Large intestine (tissue), 3 donors: ENCODE measurements around the gene FLT3. TPM values are rescaled to one million over a fixed set of nuclear protein-coding genes. Genes with fewer than 3 reads are reported as not detected.

Source experiments
- DNase-seq, 2 donors: peaks; one replicate each; pipeline versions ENCODE4 v3.0.0 to v3.0.0-alpha.2; 2013
- H3K27ac ChIP-seq: one replicate; pipeline ENCODE4 v1.5.1; 2013; ENCODE audit warnings: low read length
- H3K27me3 ChIP-seq: 2 replicates; pipeline ENCODE4 v1.6.1; 2013; ENCODE audit warnings: low read length; ENCODE audit not compliant: control insufficient read depth, insufficient read depth
- H3K36me3 ChIP-seq: 2 replicates; pipeline ENCODE4 v1.6.1; 2013; ENCODE audit warnings: low read length; ENCODE audit not compliant: control insufficient read depth, insufficient read depth
- H3K4me1 ChIP-seq: one replicate; pipeline ENCODE4 v1.6.1; 2013; ENCODE audit warnings: low read length; ENCODE audit not compliant: control insufficient read depth, insufficient read depth
- H3K4me3 ChIP-seq: one replicate; pipeline ENCODE4 v1.5.1; 2013; ENCODE audit warnings: low read length
- H3K9me3 ChIP-seq: one replicate; pipeline ENCODE4 v1.6.1; 2013; ENCODE audit warnings: mild to moderate bottlenecking, low read depth, low read length, moderate library complexity; ENCODE audit not compliant: control insufficient read depth
- WGBS: methylation state at CpG from one replicate; pipeline ENCODE4 v1.1.5; 2013; ENCODE audit warnings: low lambda C conversion rate; ENCODE audit not compliant: insufficient coverage; 5-methylcytosine and 5-hydroxymethylcytosine counted together
- polyA plus RNA-seq: library from polyadenylated mRNA; unstranded; fragments of 120-200 nt; gene quantifications from one replicate; pipeline ENCODE4 v1.2.1, GENCODE V29; 2013

The FLT3 gene
- polyA plus RNA-seq, 1 donor: 1.1 TPM

GRCh38 chr13:28058866-28059613, 41.3 kb downstream of the FLT3 start:
- DNase-seq: peak in 1 of 2 donors; percentile 20
- H3K36me3 ChIP-seq: no peaks in the 10 kb centered on the region
- no peak overlapping the region for H3K27ac ChIP-seq
- H3K9me3 ChIP-seq: no peaks in the 10 kb centered on the region
- no peaks in the 10 kb centered on the region for H3K4me1 ChIP-seq
- 73% methylated on average over 3 of the region's 13 CpGs for WGBS
- H3K27me3 ChIP-seq: peaks cover 3% of the 10 kb centered on the region
- H3K4me3 ChIP-seq: no peak overlapping the region

- no peaks in the 10 kb centered on the region for H3K36me3 ChIP-seq
- H3K27me3 ChIP-seq: peaks cover 3% of the 10 kb centered on the region
- DNase-seq: no peak
- H3K27ac ChIP-seq: no peak overlapping the region
- H3K4me1 ChIP-seq: no peaks in the 10 kb centered on the region
- WGBS: 91% methylated on average over 4 of the region's 13 CpGs
- no peak overlapping the region for H3K4me3 ChIP-seq
- H3K9me3 ChIP-seq: no peaks in the 10 kb centered on the region
These were observed 43.2 kb downstream of the FLT3 start for GRCh38 chr13:28056970-28057712.

- Histone ChIP-seq H3K4me3 (no peak overlapping the region), H3K27ac (no peak overlapping the region), H3K9me3 (no peaks in the 10 kb centered on the region), H3K27me3 (peaks cover 3% of the 10 kb centered on the region), H3K4me1 (no peaks in the 10 kb centered on the region), H3K36me3 (no peaks in the 10 kb centered on the region)
- DNase-seq: no peak
- no CpG with 5 or more reads among the region's 9 CpGs for WGBS
These were observed 44.0 kb downstream of the FLT3 start for GRCh38 chr13:28056426-28056825.

GRCh38 chr13:28055357-28055756, 45.0 kb downstream of the FLT3 start:
- Histone ChIP-seq H3K36me3 (no peaks in the 10 kb centered on the region), H3K4me1 (no peaks in the 10 kb centered on the region), H3K27me3 (peaks cover 3% of the 10 kb centered on the region), H3K9me3 (no peaks in the 10 kb centered on the region), H3K4me3 (no peak overlapping the region), H3K27ac (no peak overlapping the region)
- DNase-seq: no peak
- WGBS: 94% methylated on average over 2 of the region's 2 CpGs

GRCh38 chr13:28052945-28053344, 47.4 kb downstream of the FLT3 start:
- H3K4me3 ChIP-seq: no peak overlapping the region

GRCh38 chr13:28049880-28050875, 50.2 kb downstream of the FLT3 start:
- H3K9me3 ChIP-seq: no peaks in the 10 kb centered on the region
- H3K36me3 ChIP-seq: no peaks in the 10 kb centered on the region
- H3K4me1 ChIP-seq: no peaks in the 10 kb centered on the region
- no peak overlapping the region for H3K27ac ChIP-seq
- H3K4me3 ChIP-seq: no peak overlapping the region
- no peaks in the 10 kb centered on the region for H3K27me3 ChIP-seq
- whole genome bisulfite sequencing: 57% methylated on average over 2 of the region's 7 CpGs
- no peak for DNase-seq

More at GRCh38 chr13:28052945-28053344, 47.4 kb downstream of the FLT3 start:
- Histone ChIP-seq H3K4me1 (no peaks in the 10 kb centered on the region), H3K9me3 (no peaks in the 10 kb centered on the region), H3K27ac (no peak overlapping the region), H3K36me3 (no peaks in the 10 kb centered on the region), H3K27me3 (peaks cover 3% of the 10 kb centered on the region)
- DNase-seq: no peak

- Histone ChIP-seq H3K27me3 (no peaks in the 10 kb centered on the region), H3K4me1 (no peaks in the 10 kb centered on the region), H3K4me3 (no peak overlapping the region), H3K9me3 (no peaks in the 10 kb centered on the region), H3K27ac (no peak overlapping the region), H3K36me3 (no peaks in the 10 kb centered on the region)
- DNase-seq: no peak
- WGBS: no CpG with 5 or more reads among the region's 5 CpGs
These were observed 51.2 kb downstream of the FLT3 start for GRCh38 chr13:28049215-28049614.

- no peak overlapping the region for H3K27ac ChIP-seq
- H3K4me3 ChIP-seq: no peak overlapping the region
- 100% methylated on average over 1 of the region's 6 CpGs for WGBS
These were observed 51.6 kb downstream of the FLT3 start for GRCh38 chr13:28048768-28049167.

GRCh38 chr13:28047757-28048388, 52.5 kb downstream of the FLT3 start:
- H3K4me1 ChIP-seq: no peaks in the 10 kb centered on the region
- no peak overlapping the region for H3K27ac ChIP-seq
- H3K27me3 ChIP-seq: no peaks in the 10 kb centered on the region
- DNase-seq: no peak
- no peaks in the 10 kb centered on the region for H3K9me3 ChIP-seq
- H3K36me3 ChIP-seq: no peaks in the 10 kb centered on the region
- H3K4me3 ChIP-seq: no peak overlapping the region
- 57% methylated on average over 4 of the region's 7 CpGs for WGBS

More at GRCh38 chr13:28048768-28049167, 51.6 kb downstream of the FLT3 start:
- no peak for DNase-seq
- Histone ChIP-seq H3K36me3 (no peaks in the 10 kb centered on the region), H3K9me3 (no peaks in the 10 kb centered on the region), H3K27me3 (no peaks in the 10 kb centered on the region), H3K4me1 (no peaks in the 10 kb centered on the region)

- H3K4me3 ChIP-seq: no peak overlapping the region
- H3K27ac ChIP-seq: no peak overlapping the region
- H3K36me3 ChIP-seq: no peaks in the 10 kb centered on the region
- WGBS: 50% methylated on average over 1 of the region's 4 CpGs
- no peaks in the 10 kb centered on the region for H3K4me1 ChIP-seq
- no peaks in the 10 kb centered on the region for H3K9me3 ChIP-seq
- no peak for DNase-seq
- no peaks in the 10 kb centered on the region for H3K27me3 ChIP-seq
These were observed 53.4 kb downstream of the FLT3 start for GRCh38 chr13:28046981-28047380.
